Lower leg skin (tissue), 4 donors: ENCODE data around the gene RPS6KA6. TPM values are rescaled to one million over a fixed set of nuclear protein-coding genes. Genes with fewer than 3 reads are reported as not detected.

Source experiments
- DNase-seq, 2 donors: peaks; one replicate each; pipeline ENCODE4 v3.0.0-alpha.2; 2019; ENCODE audit warnings: low spot score in 2 of 2
- H3K4me3 ChIP-seq: fragments of 200-600 bp; sonication (generic); 2 replicates; pipeline ENCODE4 v1.5.1; 2017; ENCODE audit warnings: mild to moderate bottlenecking, low read depth; ENCODE audit not compliant: poor library complexity, severe bottlenecking
- POLR2A ChIP-seq, 2 donors: fragments of 450-650 bp; IDR thresholded peaks; one replicate each; pipeline ENCODE4 v1.6.1; 2016 to 2017; ENCODE audit warnings: antibody characterized with exemption in 2 of 2, mild to moderate bottlenecking in 1 of 2, moderate library complexity in 1 of 2
- WGBS, 2 donors: methylation state at CpG; one replicate each; pipeline ENCODE4 v1.1.5; 2018; 5-methylcytosine and 5-hydroxymethylcytosine counted together
- intact Hi-C: fragments of 100-400 bp; cut with DNase I; formaldehyde crosslinking; loops from one replicate; pipeline ENCODE4 v1.15.0; 2023; ENCODE audit warnings: low total_unique reads
- total RNA-seq, 4 donors: library from RNA; depleted of rRNA; stranded (reverse); fragments of >200 nt; gene quantifications; one replicate each; pipeline ENCODE4 v1.1.0, GENCODE V29; 2016
- TF ChIP-seq, protein P1 (sequence below), 3 donors: fragments of 450-650 bp; IDR thresholded peaks; one replicate each; pipeline ENCODE4 v1.5.1; 2016; ENCODE audit warnings: antibody characterized with exemption in 3 of 3, mild to moderate bottlenecking in 3 of 3, moderate library complexity in 2 of 3

Gene RPS6KA6
- 1 to 10 TPM; 1.9 to 4.1 (median 3.4) TPM for total RNA-seq

DNA sequence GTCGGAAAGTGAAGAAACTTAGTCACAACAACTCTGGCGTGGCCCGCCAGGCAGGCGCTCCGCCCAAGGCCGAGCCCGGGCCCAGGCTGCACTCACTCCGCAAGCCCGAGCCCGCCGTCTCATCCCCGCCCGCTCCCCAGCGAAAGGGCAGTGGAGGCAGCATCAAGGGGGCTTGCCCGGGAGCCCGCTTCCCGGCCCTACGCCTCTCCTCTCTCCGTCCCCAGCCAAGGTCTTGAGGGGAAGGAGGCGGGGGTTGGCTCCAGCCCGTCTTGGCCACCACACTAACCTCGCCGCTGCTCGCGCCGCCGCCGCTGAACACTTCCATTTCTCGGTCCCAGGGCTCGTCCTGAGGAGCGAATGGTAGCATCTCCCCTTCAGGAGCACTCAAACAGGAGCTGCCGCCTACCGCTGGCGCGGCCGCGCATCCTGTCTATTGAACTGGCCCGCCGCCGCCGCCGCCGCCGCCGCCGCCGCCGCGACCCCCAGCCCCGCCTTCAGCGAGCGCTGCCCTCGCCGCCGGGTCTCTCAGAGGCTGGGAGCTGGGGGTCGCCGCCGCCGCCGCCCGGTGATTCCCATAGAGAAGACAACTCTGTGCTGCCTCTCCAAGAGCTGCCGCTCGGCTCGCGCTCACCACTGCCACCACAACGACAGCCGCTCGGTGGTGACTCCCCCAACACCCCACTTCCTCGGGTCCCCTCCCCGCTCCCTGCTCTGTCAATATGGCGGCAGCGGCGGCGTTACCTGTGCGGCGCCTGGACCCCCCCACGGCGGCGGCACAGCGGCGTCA lies at the start of gene RPS6KA6:
TSS of gene RPS6KA6 (minus strand) at position 667 of the 787 bp plus-strand sequence. CDS start at position 367, 300 bp downstream.
- peak in 1 of 2 donors; percentile 85 for DNase-seq

DNA sequence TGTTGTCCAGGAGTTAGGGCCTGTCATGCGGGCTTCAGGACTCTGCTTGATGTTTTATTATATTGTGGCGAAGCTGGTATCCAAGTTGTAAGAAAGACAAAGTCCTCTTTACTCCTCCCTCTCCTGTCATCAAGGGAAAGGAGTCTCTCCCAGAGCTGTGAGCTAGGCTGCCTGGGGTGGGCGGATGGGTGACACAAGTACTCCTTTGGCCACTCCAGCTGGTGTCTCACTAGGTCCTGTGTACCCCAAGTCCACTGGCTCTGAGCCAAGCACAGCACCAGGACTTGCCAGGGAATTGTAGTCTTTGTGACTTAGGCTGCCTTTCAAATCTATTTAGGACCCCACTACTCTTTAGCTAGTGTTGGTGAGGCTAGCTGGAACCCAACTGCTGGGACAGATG lies 36.7 kb upstream of the RPS6KA6 start:
- 83 to 84% methylated on average over 3 of the region's 3 CpGs for WGBS, 2 donors
- intact Hi-C loops = no loop called here
- TF ChIP-seq, protein P1, sequence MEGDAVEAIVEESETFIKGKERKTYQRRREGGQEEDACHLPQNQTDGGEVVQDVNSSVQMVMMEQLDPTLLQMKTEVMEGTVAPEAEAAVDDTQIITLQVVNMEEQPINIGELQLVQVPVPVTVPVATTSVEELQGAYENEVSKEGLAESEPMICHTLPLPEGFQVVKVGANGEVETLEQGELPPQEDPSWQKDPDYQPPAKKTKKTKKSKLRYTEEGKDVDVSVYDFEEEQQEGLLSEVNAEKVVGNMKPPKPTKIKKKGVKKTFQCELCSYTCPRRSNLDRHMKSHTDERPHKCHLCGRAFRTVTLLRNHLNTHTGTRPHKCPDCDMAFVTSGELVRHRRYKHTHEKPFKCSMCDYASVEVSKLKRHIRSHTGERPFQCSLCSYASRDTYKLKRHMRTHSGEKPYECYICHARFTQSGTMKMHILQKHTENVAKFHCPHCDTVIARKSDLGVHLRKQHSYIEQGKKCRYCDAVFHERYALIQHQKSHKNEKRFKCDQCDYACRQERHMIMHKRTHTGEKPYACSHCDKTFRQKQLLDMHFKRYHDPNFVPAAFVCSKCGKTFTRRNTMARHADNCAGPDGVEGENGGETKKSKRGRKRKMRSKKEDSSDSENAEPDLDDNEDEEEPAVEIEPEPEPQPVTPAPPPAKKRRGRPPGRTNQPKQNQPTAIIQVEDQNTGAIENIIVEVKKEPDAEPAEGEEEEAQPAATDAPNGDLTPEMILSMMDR (IDR thresholded peaks at IDR 0.05) = no peak
- TF ChIP-seq POLR2A (IDR thresholded peaks at IDR 0.05) = no peak
- H3K4me3 ChIP-seq = no peak overlapping the region
- no peak for DNase-seq

More for the DNA sequence above, at the start of gene RPS6KA6:
- WGBS, 2 donors = 0 to 59% methylated on average over 6 to 34 of the region's 81 CpGs
- TF ChIP-seq POLR2A (IDR thresholded peaks at IDR 0.05) = no peak
- intact Hi-C loops = no loop called here
- H3K4me3 ChIP-seq = peak within 1 kb of the TSS; percentile 36

DNA sequence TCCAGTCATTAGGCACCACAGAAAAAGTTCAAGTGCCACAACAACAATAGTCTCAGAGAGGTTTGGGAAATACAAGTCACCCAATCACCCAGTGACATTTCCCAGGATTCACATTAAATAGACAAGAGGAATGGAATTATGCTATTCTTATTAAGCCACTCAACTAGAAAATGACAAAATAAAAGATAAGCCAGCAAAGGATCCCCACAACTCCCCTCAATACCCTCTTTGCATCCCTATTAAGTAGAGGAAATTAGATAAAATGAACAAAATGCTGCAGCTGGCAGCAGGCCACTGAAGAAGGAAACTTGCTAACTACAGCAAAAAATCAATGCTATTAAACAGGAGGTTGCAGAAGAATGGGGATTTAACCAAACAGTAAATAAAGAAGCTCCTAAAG lies 35.3 kb upstream of the RPS6KA6 start:
- DNase-seq = no peak
- TF ChIP-seq POLR2A (IDR thresholded peaks at IDR 0.05) = no peak
- TF ChIP-seq, protein P1 (IDR thresholded peaks at IDR 0.05) = no peak
- intact Hi-C loops = no loop called here

DNA sequence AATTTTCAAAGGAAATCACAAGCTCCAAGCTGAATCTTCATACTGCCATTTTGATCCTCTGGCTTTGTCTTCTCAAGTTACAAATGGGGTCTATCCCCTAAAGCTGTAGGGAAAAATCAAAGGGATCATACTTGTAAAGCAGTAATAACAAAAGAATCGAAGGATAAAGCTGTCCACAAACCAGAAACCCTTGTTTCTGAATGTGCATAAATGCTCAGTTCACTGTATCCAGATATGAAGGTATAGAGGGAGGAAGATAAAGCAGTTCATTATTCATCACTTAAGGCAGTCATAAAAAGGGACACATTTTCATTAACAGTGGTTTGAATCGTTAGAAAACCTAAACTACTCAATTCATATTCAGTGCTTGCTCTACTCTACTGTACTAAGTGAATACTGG lies 33.2 kb upstream of the RPS6KA6 start:
- WGBS, 2 donors = 50 to 57% methylated on average over 2 of the region's 2 CpGs
- no peak for DNase-seq
- no peak for TF ChIP-seq POLR2A (IDR thresholded peaks at IDR 0.05)
- TF ChIP-seq, protein P1 (IDR thresholded peaks at IDR 0.05) = no peak

More for the DNA sequence above, 35.3 kb upstream of the RPS6KA6 start:
- H3K4me3 ChIP-seq = no peak overlapping the region

DNA sequence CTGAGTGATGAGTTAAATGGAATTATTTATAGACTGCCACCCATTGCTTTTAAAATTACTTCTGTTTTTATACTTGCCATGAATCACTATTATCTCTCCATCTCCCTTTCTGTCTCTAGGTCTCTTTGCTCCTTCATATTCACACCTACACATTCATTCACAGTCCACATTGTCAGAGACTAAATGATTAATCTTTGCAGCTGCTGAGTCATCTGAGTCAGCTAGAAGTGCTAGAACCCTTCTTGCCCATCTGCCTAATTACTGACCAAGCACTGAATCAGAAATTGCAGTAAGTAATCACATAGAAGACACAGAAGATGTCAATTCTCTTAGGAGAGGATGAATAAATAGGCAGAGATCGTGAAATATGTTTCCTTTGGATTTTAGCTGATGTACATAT lies 31.6 kb upstream of the RPS6KA6 start:
- no peak for TF ChIP-seq POLR2A (IDR thresholded peaks at IDR 0.05)
- TF ChIP-seq, protein P1 (IDR thresholded peaks at IDR 0.05) = no peak
- WGBS, 2 donors = 39 to 46% methylated on average over 1 of the region's 1 CpG
- H3K4me3 ChIP-seq = no peak overlapping the region
- intact Hi-C loops = no loop called here
- DNase-seq = no peak

More for the DNA sequence above, 33.2 kb upstream of the RPS6KA6 start:
- no peak overlapping the region for H3K4me3 ChIP-seq
- intact Hi-C loops = no loop called here

DNA sequence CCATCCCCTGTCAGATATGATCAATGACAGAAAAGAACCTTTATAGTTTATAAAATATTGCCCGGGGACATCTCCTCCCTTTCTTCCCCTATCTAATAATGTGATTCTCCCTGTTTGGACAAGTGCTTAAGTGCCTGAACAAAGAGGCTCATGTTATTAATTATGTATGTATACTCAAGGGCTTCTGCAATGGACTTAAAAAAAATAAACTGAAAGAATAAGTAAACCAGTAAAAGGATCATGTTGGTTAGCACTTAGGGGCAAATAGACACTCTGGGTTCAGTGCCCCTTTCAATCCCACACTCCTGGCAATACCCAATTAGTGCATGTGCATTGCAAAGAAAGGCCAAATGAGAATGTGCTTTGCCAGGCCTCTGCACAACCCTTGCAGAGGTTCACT lies 30.7 kb upstream of the RPS6KA6 start:
- TF ChIP-seq, protein P1 (IDR thresholded peaks at IDR 0.05) = no peak
- TF ChIP-seq POLR2A (IDR thresholded peaks at IDR 0.05) = no peak
- intact Hi-C loops = no loop called here
- 32 to 55% methylated on average over 1 of the region's 1 CpG for WGBS, 2 donors
- H3K4me3 ChIP-seq = no peak overlapping the region
- DNase-seq = no peak
